HG02943 (cell line): ENCODE measurements around the gene CACFD1.
"Not testable (repeated sequence)": the region's sequence is repeated elsewhere in the genome, so short reads cannot be mapped to it uniquely, and the experiment has no call there.

Experiments used
- ATAC-seq: cut with Tn5 transposase; IDR thresholded peaks from one replicate; pipeline ENCODE4 v1.9.1; 2021; ENCODE audit warnings: mild to moderate bottlenecking, low read depth, moderate library complexity; ENCODE audit not compliant: unreplicated experiment

Gene CACFD1

GRCh38 chr9:133437753-133438531, 21.8 kb upstream of the CACFD1 start:
- no peak for ATAC-seq

GRCh38 chr9:133439337-133439736, 20.4 kb upstream of the CACFD1 start:
- ATAC-seq = no peak

DNA sequence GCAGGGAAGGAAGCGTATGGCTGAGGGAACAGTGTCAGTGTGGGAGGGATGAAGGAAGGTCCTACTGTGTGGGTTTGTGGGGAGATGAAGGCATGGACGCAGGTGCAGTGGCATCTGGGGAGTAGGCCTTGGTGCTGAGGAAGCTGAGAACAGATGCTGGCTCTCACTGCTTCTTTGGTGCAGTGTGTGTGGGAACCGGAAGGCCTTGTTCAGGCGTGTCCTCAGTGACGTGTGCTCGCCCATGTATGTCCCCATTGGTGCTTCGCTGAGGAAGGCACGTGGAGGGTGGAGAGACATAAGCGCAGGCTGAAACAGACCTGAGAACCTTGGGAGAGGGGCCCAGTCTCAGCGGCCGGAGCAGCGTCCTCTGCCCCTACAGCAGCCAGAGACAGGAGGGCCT, 18.9 kb upstream of the CACFD1 start:
- no peak for ATAC-seq

- no peak for ATAC-seq
These were observed 18.2 kb upstream of the CACFD1 start for GRCh38 chr9:133441571-133441970.

DNA sequence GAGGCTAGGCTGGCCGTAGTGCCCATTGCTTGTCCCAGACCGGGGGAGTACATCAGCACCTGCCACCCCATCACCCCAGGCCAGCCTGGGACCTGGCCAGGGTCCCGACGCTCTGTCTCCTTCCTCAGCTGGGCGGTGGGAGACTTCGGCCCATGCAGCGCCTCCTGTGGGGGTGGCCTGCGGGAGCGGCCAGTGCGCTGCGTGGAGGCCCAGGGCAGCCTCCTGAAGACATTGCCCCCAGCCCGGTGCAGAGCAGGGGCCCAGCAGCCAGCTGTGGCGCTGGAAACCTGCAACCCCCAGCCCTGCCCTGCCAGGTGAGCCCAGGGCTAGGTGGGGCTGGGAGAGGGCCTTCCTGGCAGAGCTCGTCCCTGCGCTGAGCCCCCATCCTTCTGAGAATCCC, 16.5 kb upstream of the CACFD1 start:
- no peak for ATAC-seq

DNA sequence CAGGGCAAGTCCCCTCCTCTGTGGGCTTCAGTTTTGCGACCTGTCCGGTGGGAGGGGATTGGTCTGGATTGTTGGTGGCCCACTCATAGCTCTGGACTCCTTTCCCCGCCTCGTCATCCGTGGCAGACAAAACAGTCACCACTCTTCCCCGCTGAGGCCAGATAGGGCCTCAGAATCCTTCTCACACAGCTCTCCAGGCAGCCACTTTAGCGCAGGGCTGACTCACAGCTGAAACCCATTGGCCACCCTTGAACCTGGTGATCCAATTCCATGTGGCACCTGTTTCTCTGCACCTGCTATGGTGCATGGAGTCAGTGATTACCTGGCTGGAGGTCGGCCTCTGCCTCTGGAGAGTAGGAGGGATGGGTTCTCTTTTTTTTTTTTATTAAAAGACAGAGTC, 15.8 kb upstream of the CACFD1 start:
- no peak for ATAC-seq

- no peak for ATAC-seq
These were observed 14.3 kb upstream of the CACFD1 start for GRCh38 chr9:133445293-133445969.

GRCh38 chr9:133448487-133448972, 11.2 kb upstream of the CACFD1 start:
- no peak for ATAC-seq

GRCh38 chr9:133449760-133450159, 10.0 kb upstream of the CACFD1 start:
- ATAC-seq = no peak

DNA sequence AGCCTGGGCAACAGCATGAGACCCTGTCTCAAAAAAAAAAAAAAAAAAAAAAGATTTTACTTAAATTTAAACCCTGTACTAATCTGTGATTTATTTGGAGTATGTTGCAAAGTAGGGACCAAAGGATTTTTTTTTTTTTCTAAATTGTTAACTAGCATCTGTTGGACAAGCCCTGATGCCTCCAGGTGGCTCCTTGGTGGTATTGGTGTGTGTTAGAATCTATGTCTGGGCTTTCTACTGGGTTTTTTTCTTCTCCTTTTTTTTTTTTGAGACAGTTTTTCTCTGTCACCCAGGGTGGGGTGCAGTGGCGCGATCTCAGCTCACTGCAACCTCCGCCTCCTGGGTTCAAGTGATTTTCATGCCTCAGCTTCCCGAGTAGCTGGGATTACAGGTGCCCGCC, 7.9 kb upstream of the CACFD1 start:
- ATAC-seq = not testable (repeated sequence)

DNA sequence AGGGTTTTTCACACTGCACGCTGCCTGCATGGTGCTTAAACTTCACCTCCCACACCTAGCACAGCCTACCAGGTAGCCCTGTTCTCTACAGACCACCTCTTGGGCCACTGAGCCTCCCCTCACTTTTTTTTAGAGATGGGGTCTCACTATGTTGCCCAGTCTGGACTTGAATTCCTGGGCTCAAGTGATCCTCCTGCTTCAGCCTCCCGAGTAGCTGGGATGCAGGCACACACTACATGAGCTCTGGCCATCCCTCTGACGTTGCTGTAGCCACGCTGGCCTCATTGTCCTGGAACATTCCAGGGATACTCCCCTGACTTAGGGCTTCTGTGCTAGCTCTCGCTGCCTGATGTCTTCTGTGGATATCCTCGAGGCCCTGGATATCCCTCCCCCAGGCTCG, 7.2 kb upstream of the CACFD1 start:
- ATAC-seq = no peak

- no peak for ATAC-seq
These were observed 6.1 kb upstream of the CACFD1 start for GRCh38 chr9:133453651-133454050.

DNA sequence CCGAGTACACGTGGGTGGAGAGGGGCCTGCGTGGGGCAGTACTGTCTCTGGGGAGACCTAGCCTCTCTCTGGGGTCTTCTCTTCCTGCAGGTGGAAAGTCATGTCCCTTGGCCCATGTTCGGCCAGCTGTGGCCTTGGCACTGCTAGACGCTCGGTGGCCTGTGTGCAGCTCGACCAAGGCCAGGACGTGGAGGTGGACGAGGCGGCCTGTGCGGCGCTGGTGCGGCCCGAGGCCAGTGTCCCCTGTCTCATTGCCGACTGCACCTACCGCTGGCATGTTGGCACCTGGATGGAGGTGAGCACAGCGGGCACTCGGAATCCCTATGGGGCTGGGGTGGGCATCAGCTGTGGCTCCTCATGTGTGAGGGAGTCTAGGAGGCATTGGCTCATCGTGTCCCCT, 5.5 kb upstream of the CACFD1 start:
- ATAC-seq = no peak

DNA sequence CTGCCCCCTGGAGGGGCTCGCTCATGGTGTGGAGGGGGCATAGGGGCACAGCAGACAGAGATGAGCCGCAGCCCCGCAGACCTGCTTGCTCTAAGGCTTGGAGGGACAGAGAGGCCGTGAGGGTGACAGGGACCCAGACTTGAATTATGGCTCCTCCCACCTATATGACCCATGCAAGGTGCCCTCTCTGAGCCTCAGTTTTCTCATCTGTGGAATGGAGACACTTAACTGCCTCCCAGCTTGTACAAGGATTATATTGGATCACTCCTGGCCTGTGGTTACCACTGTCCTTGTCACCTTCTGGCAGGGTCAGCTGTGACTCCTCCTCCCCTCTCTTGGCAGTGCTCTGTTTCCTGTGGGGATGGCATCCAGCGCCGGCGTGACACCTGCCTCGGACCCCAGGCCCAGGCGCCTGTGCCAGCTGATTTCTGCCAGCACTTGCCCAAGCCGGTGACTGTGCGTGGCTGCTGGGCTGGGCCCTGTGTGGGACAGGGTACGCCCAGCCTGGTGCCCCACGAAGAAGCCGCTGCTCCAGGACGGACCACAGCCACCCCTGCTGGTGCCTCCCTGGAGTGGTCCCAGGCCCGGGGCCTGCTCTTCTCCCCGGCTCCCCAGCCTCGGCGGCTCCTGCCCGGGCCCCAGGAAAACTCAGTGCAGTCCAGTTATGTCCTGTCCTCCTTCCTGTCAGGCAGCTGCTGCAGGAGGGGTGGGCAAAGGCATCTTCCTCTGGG, 4.7 kb upstream of the CACFD1 start:
- no peak for ATAC-seq

DNA sequence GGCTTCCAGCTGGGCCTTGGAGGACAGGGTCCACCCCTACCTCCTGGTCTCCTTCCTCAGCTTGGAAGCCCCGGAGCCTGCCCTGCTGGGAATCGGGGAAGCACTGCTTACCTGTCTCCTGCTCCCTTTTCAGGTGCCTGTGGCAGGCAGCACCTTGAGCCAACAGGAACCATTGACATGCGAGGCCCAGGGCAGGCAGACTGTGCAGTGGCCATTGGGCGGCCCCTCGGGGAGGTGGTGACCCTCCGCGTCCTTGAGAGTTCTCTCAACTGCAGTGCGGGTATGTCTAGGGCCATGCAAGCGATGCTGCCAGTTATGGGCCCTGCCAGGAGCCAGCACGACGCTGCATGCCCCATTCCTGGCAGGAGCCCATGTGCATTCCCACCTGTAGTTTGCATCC, 3.8 kb upstream of the CACFD1 start:
- no peak for ATAC-seq

- no peak for ATAC-seq
These were observed 3.4 kb upstream of the CACFD1 start for GRCh38 chr9:133456409-133456808.

GRCh38 chr9:133457233-133457632, 2.5 kb upstream of the CACFD1 start:
- no peak for ATAC-seq

DNA sequence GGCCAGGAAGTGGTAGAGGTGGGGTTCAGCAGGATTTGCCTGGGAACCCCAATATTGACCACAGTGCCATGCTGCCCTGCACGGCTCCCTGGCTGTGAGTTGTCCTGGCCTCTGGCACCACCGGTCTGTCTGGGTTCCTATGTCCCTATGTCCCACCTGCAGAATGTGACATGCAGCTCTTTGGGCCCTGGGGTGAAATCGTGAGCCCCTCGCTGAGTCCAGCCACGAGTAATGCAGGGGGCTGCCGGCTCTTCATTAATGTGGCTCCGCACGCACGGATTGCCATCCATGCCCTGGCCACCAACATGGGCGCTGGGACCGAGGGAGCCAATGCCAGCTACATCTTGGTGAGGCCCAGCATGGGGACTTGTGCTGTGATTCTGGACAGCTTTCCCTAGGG, 2.0 kb upstream of the CACFD1 start:
- ATAC-seq = no peak

DNA sequence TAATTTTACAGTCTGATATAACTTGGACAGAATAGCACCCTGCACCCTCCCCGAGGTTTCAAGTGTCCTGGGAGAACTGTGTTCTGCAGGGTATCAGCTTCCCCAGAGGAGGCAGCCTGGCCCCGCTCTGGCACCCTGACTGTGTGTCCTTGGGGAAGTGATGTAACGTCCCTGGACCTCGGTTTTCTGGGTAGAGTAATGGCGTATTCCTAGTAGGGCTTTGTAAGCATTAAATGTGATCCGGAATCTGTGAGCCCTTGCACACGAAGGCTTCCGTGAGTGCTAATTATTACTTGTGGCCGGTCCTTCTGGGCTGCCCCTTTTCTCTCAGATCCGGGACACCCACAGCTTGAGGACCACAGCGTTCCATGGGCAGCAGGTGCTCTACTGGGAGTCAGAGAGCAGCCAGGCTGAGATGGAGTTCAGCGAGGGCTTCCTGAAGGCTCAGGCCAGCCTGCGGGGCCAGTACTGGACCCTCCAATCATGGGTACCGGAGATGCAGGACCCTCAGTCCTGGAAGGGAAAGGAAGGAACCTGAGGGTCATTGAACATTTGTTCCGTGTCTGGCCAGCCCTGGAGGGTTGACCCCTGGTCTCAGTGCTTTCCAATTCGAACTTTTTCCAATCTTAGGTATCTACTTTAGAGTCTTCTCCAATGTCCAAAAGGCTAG, 1.0 kb upstream of the CACFD1 start:
- no peak for ATAC-seq

- ATAC-seq = peak; percentile 37
These were observed 812 bp downstream of the CACFD1 start for GRCh38 chr9:133460405-133461175.
